GM19035 (cell line): ENCODE results near the gene ABHD14A.
"Not testable (repeated sequence)": the region's sequence is repeated elsewhere in the genome, so short reads cannot be mapped to it uniquely, and the experiment has no call there.

Experiments
- ATAC-seq: cut with Tn5 transposase; IDR thresholded peaks from one replicate; pipeline ENCODE4 v1.9.1; 2021; ENCODE audit not compliant: unreplicated experiment

The ABHD14A gene

DNA sequence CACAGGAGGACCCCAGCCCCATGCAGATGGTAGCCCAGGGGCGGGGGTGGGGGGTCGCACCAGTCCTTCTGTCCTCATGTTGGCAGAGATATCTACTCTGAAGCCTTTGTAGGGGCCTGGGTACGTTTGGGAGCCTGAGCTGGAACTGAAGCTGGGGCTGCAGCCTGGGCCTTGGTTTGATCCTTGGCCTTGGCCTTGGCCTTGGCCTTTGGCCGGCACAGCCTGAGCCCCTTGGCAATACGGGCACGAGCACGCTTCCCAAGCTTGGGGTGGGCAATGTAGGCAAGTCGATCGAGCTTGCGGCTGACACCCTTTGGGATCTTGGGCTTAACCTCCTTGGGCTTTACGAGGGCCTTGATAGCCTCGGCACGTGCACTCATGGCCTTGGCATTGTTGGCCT is 18.8 kb downstream of the ABHD14A start:
- not testable (repeated sequence) for ATAC-seq

GRCh38 chr3:51994530-51994929 is 19.7 kb downstream of the ABHD14A start:
- no peak for ATAC-seq

DNA sequence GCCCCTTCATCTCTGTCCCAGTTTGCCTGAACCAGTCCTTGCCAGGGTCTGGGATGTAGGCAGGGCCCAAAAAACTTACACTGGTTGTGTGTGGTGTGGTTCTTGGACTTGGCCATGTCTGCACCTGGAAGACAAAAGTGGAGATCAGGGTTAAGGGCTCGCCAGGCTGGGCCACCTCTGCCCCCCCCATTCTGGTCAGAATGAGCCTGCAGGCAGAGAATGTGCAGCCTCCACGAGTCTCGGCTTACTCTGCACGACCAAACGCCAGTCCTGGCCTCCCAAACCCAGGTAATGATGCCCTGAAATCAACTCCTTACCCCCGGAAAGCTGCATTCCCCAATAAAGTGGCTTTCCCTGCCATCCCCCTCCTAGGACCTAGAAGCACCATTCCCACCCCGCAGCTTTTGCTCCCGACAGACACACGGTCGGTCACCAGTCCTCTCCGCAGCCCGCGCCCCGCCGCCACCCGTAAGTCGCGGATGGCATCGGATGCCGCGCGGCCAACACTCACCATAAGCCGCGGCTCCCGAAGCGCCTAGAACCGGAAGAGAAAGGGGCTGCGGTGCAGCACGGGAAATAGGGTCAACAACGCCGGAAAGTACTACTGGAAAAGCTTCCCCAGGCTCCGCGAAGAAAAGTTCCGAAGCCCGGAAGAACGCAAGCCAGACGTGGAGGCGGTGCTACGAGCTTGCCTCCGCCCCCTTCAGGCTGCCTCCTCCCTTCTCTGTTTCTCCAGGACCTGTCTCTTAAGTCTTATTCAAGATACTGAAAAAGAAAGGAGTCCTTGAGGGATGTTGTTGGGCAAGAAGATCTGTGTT is 20.7 kb downstream of the ABHD14A start, which contains the start of gene RPL29:
Gene RPL29 (minus strand): TSS at position 550 of the 818 bp plus-strand sequence. CDS start 434 bp downstream, at position 116.
- peak; percentile 88 for ATAC-seq

DNA sequence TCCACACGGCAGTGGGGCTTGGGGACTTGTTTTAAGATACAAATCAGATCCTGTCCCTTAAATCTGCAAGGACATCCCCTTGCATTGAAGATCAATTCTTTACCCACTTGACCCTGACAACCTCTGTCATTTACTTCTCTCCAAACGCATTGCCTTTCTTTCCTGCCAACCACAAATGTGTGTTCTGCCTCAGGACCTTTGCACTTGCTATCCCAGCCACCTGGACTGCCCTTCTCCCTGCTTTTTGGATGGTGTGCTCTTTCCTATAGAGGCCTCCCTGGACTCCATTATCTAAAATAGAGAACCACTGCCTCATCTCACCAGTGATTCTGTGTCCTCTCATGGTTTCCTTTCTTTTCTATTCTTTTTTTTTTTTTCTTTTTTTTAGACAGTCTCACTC is 22.3 kb downstream of the ABHD14A start:
- no peak for ATAC-seq

DNA sequence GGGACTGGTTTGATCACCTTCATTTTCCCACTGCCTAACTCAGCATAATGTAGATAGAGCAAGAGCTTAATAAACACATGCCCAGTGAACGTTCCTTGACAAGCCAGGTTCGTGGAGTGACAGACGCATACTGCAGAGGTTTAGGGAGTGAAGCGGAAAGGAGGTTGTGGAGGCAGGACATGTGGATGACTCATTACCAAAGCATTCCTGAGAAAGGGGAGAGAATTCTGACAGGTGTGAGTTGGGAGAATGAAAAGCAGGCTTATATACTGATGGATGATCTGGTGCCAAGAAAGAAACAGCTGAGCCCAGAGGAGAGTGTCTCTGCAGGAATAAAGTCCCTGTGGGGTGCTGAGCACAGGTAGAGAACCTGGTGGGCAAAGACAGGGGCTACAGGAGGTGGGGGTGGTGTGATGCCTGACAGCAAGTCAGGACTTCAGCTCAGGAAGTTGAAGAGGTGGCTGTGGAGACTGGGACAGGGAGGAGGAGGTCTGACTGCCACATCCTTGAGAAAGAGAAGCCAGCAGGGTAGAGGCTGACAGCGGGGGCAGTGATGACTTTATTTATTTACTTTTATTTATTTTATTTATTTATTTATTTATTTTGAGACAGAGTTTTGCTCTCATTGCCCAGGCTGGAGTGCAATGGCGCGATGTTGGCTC is 23.2 kb downstream of the ABHD14A start:
- ATAC-seq = no peak

GRCh38 chr3:51998774-51999173 is 23.9 kb downstream of the ABHD14A start:
- ATAC-seq = no peak

DNA sequence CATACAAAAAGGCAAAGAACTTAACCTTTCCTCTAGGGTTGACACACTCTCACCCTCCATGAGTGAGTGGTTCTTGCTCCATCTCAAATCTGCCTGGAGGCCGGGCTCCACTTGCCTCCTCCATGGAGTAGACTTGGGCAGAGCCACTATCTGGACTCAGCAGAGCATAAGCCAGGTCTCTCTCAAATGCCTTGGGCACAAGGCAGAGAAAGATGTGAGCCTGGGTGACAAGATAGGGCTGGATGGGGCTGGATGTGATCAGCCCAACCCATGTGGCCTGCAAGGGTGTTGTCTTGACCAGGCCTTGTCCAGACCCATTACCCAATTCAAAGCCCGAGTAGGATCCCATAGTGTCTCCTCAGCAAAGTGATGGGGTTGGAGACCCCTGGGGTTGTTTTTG is 25.0 kb downstream of the ABHD14A start:
- no peak for ATAC-seq

DNA sequence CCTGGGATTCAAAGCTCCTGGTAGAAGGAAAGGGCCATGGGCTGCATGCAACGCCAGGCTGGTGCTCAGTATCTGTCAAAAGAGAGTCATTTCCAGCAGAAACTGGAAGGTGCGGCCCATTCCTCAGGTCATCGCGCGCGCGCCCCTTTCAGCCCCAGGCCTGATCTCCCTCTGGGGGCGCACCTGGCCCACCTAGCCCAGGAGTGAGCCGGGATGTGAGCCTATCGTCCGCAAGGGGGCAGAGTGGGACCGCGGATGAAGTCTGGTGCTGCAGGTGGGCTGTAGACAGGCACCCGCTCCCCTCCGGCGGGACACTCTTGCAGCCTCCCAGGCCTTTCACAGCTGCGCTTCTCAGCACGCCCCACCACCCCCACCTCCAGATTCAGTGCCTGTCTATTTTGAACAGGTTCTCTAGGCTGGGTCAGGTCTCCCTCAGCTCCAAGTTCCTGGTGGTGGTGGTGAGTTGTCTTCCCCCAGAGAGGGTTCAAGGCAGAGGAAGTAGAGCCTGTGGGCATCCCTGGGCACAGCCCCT is 26.6 kb downstream of the ABHD14A start:
- ATAC-seq = peak; percentile 67

GRCh38 chr3:52002748-52003147 is 27.9 kb downstream of the ABHD14A start:
- no peak for ATAC-seq

GRCh38 chr3:52004163-52004787 is 29.4 kb downstream of the ABHD14A start:
- ATAC-seq = no peak

- no peak for ATAC-seq
Observed at GRCh38 chr3:52004906-52005395, 30.1 kb downstream of the ABHD14A start.

DNA sequence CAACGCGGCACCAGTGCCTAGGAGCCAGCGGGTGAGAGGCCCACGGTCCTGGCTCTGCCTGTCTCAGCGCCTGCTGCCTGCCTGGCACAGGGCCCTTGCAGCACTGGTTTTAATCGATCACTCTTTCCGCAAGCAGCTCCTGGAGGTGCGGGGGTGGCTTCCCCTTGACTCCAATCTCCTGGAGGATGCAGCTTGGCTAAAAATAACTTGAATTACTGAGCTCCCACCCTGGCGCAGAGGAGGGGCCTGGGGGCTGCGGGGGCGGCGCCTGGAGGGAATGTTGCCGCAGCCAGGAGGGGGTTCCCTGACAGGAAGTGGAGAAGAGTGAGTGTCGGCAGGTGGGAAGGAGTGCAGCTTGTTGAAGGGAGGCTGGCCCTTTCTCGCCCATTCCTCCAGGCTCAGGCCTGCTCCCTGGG is 30.7 kb downstream of the ABHD14A start:
- no peak for ATAC-seq

- no peak for ATAC-seq
Observed at GRCh38 chr3:52006017-52006819, 31.4 kb downstream of the ABHD14A start.

DNA sequence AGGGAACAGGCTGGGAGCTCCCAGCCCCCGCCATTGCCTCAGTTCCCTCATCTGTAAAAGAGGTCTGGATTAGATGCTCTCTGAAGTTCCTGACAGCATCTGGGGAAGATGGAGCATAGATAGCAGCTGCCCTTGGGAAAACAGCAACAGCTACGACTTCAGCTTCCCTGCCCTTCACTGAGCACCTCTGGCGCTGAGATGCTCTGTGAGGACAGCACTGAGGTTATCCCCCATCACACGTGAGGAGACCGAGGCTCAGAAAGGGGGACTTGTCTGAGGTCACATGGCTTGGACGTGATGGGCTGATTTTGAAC is 31.9 kb downstream of the ABHD14A start:
- no peak for ATAC-seq

DNA sequence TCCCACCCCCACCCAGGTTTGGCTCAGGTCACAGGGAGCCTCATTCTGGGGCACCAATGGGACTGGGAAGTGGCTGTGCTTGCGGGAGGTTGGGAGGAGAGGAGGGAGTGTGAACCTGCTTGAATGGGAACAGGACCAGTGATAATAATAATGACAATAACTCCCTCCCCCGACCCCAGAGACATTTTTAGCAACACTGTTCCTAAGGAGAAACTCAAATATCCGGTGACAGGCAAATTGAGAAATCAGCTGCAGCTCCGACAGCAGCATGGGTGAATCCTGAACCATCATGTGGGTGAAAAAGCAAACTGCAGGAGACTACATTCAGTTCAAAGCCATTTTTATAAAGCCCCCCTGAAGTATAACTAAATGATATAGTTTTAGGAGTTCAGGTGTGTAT is 32.4 kb downstream of the ABHD14A start:
- ATAC-seq = no peak

GRCh38 chr3:52010431-52010830 is 35.6 kb downstream of the ABHD14A start:
- no peak for ATAC-seq

DNA sequence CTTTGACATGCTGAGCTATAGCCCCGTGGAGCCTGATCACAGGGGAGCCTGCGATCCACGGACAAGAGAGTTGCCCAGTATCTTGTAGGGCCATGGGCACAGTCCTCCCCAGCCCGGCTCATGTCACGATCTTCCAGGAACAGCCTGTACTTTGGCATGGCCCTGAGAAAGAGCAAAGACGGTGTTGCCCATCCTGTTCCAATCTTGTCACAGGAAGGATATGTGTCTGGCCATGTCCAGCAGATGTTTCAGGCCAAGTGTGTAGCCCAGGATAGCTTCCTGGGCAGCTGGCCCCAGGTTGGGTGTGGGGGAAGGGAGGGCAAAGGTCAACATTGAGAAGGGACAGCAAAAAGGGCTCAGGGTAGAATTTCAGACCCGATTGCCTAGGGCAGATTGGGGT is 37.8 kb downstream of the ABHD14A start:
- no peak for ATAC-seq

- ATAC-seq = no peak
Observed at GRCh38 chr3:52013802-52014598, 39.1 kb downstream of the ABHD14A start.

DNA sequence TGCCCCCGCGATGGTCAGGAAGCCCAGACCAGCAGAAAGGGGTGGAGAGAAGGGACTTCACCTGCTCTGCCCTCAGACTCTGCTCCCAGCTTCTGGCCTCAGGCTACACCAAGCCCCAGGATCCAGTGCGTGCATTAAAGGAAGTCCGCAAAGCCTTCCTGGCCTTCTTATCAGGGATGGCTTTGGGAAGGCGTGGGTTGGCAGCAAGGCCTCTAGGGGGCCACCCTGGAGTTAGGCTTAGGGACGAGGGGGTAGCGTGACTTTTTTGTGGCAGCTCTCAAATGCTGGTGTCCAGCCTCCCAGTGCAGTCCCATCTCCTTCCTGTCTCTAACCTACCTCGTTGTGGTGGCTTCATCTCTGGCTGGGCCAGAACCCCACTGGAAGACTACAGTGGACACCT is 39.7 kb downstream of the ABHD14A start:
- ATAC-seq = no peak
